H1 (cell line): Measurements from ENCODE around the gene NPFFR1. TPM values are rescaled to one million over a fixed set of nuclear protein-coding genes. Genes with fewer than 3 reads are reported as not detected.
"Not testable (repeated sequence)": the region's sequence is repeated elsewhere in the genome, so short reads cannot be mapped to it uniquely, and the experiment has no call there.

ENCODE experiments used
- CTCF ChIA-PET: fragments of 300-600 bp; sonication (Branson Sonifier 250); formaldehyde crosslinking; loops from one replicate; lab custom pipeline; 2021; ENCODE audit not compliant: partially characterized antibody; lab: Charles Lee
- POLR2A ChIA-PET: fragments of 300-600 bp; sonication (Branson Sonifier 250); formaldehyde crosslinking; loops from one replicate; lab custom pipeline; 2021; ENCODE audit warnings: inconsistent platforms; ENCODE audit not compliant: partially characterized antibody; lab: Charles Lee
- DNase-seq, 2 experiments: peaks; one replicate each; pipeline versions ENCODE4 v3.0.0 to v3.0.0-alpha.2; 2010 to 2022; ENCODE audit warnings: low spot score in 2 of 2, low read depth in 1 of 2, mixed read lengths in 1 of 2
- FAIRE-seq: peaks from 2 replicates; lab custom pipeline; 2011; peaks lifted over from hg19 to GRCh38; lab: Jason Lieb, UNC
- H2AFZ ChIP-seq: 2 replicates; pipeline ENCODE4 v1.8.1; 2012; ENCODE audit warnings: low read length, inconsistent platforms
- H2AK5ac ChIP-seq: 2 replicates; pipeline ENCODE4 v1.6.1; 2013; ENCODE audit warnings: low read depth, low read length
- H2BK120ac ChIP-seq: replicated peaks from 2 replicates; pipeline ENCODE3; 2013; ENCODE audit warnings: low read depth, low read length, inconsistent platforms
- H2BK12ac ChIP-seq: 2 replicates; pipeline ENCODE4 v1.6.1; 2013; ENCODE audit warnings: low read depth, low read length
- H2BK15ac ChIP-seq: 2 replicates; pipeline ENCODE4 v1.6.1; 2013; ENCODE audit warnings: low read length
- H2BK20ac ChIP-seq: 2 replicates; pipeline ENCODE4 v1.6.1; 2013; ENCODE audit warnings: low read length
- H2BK5ac ChIP-seq: 2 replicates; pipeline ENCODE4 v1.6.1; 2013; ENCODE audit warnings: low read depth, low read length
- H3K14ac ChIP-seq: 2 replicates; pipeline ENCODE4 v1.6.1; 2013; ENCODE audit warnings: inconsistent platforms; ENCODE audit not compliant: insufficient read length
- H3K18ac ChIP-seq: 2 replicates; pipeline ENCODE4 v1.6.1; 2013; ENCODE audit warnings: low read length; ENCODE audit errors: extremely low read depth
- H3K23ac ChIP-seq: 2 replicates; pipeline ENCODE4 v1.6.1; 2013; ENCODE audit warnings: inconsistent platforms; ENCODE audit not compliant: insufficient read length
- H3K23me2 ChIP-seq: 2 replicates; pipeline ENCODE4 v1.6.1; 2013; ENCODE audit warnings: low read depth, low read length
- H3K27ac ChIP-seq: 2 replicates; pipeline ENCODE4 v1.6.1; 2011; ENCODE audit warnings: low read depth, low read length, inconsistent platforms
- H3K27me3 ChIP-seq, 4 experiments: replicated peaks in 1 of 4; 1 replicate in 1 of 4; 2 replicates in 3 of 4; pipeline versions ENCODE4 v1.6.1 to v1.8.1; 2011 to 2013; ENCODE audit warnings: low read length in 3 of 4, mild to moderate bottlenecking in 3 of 4, inconsistent platforms in 2 of 4, mixed read lengths in 2 of 4, moderate library complexity in 1 of 4; ENCODE audit not compliant: control insufficient read depth in 3 of 4, insufficient read depth in 3 of 4; ENCODE audit errors: extremely low read depth in 1 of 4
- H3K36me3 ChIP-seq, 4 experiments: 2 replicates each; pipeline versions ENCODE4 v1.6.1 to v1.8.1; 2011 to 2013; ENCODE audit warnings: mild to moderate bottlenecking in 4 of 4, low read length in 3 of 4, moderate library complexity in 2 of 4, control low read depth in 1 of 4, inconsistent platforms in 1 of 4; ENCODE audit not compliant: insufficient read depth in 4 of 4, control insufficient read depth in 2 of 4
- H3K4ac ChIP-seq: replicated peaks from 2 replicates; pipeline ENCODE3; 2013; ENCODE audit warnings: low read length, low read depth, mixed read lengths, inconsistent platforms; ENCODE audit not compliant: insufficient read length
- H3K4me1 ChIP-seq, 4 experiments: replicated peaks in 1 of 4; 1 replicate in 1 of 4; 2 replicates in 3 of 4; pipeline versions ENCODE4 v1.6.1 to v1.8.1; 2011 to 2013; ENCODE audit warnings: low read length in 3 of 4, inconsistent platforms in 2 of 4, mixed read lengths in 1 of 4; ENCODE audit not compliant: insufficient read depth in 4 of 4, control insufficient read depth in 3 of 4
- H3K4me2 ChIP-seq, 2 experiments: 2 replicates each; pipeline versions ENCODE4 v1.6.1 to v1.8.1; 2011 to 2013; ENCODE audit warnings: low read depth in 2 of 2, low read length in 2 of 2, control low read depth in 1 of 2, inconsistent platforms in 1 of 2, mild to moderate bottlenecking in 1 of 2; ENCODE audit not compliant: insufficient read depth in 1 of 2
- H3K4me3 ChIP-seq, 4 experiments: fragments of 200-600, 300-600 bp in 1 of 4; sonication (generic), shearing (Covaris generic), sonication (Bioruptor Twin) in 1 of 4; 2 replicates each; pipeline versions ENCODE4 v1.5.1 to v1.8.1; 2011 to 2016; ENCODE audit warnings: low read length in 4 of 4, low read depth in 3 of 4, control low read depth in 2 of 4, inconsistent platforms in 2 of 4, mild to moderate bottlenecking in 2 of 4, mixed read lengths in 1 of 4, moderate library complexity in 1 of 4; ENCODE audit not compliant: insufficient read depth in 2 of 4; ENCODE audit errors: extremely low read depth in 1 of 4
- H3K56ac ChIP-seq: replicated peaks from 2 replicates; pipeline ENCODE3; 2013; ENCODE audit warnings: low read depth, mild to moderate bottlenecking, mixed read lengths, low read length, inconsistent platforms; ENCODE audit not compliant: insufficient read length
- H3K79me1 ChIP-seq: 2 replicates; pipeline ENCODE4 v1.6.1; 2013; ENCODE audit warnings: low read depth, low read length, control low read depth
- H3K79me2 ChIP-seq, 2 experiments: 2 replicates each; pipeline versions ENCODE4 v1.6.1 to v1.8.1; 2012 to 2013; ENCODE audit warnings: low read length in 2 of 2, mild to moderate bottlenecking in 2 of 2, inconsistent platforms in 1 of 2; ENCODE audit not compliant: insufficient read depth in 2 of 2, control insufficient read depth in 1 of 2
- H3K9ac ChIP-seq, 4 experiments: replicated peaks in 1 of 4; 1 replicate in 1 of 4; 2 replicates in 3 of 4; pipeline versions ENCODE4 v1.6.1 to v1.8.1; 2011 to 2013; ENCODE audit warnings: low read depth in 3 of 4, low read length in 3 of 4, control low read depth in 2 of 4, mild to moderate bottlenecking in 2 of 4, moderate library complexity in 2 of 4, inconsistent platforms in 1 of 4; ENCODE audit errors: extremely low read depth in 1 of 4
- H3K9me3 ChIP-seq, 2 experiments: 2 replicates each; pipeline versions ENCODE4 v1.6.1 to v1.8.1; 2012 to 2013; ENCODE audit warnings: mild to moderate bottlenecking in 2 of 2, moderate library complexity in 2 of 2, control low read depth in 1 of 2, inconsistent platforms in 1 of 2, low read depth in 1 of 2, low read length in 1 of 2, mixed read lengths in 1 of 2; ENCODE audit not compliant: insufficient read depth in 2 of 2
- H4K20me1 ChIP-seq, 2 experiments: replicated peaks in 1 of 2; 2 replicates each; pipeline versions ENCODE3 to v1.8.1; 2011 to 2013; ENCODE audit warnings: inconsistent platforms in 2 of 2, low read length in 2 of 2, mild to moderate bottlenecking in 1 of 2; ENCODE audit not compliant: insufficient read depth in 2 of 2, control insufficient read depth in 1 of 2
- H4K5ac ChIP-seq: 2 replicates; pipeline ENCODE4 v1.6.1; 2013; ENCODE audit warnings: low read length, low read depth, mixed read lengths, inconsistent platforms; ENCODE audit not compliant: insufficient read length
- H4K8ac ChIP-seq: 2 replicates; pipeline ENCODE4 v1.8.0; 2013; ENCODE audit warnings: mild to moderate bottlenecking, moderate library complexity, low read length, inconsistent platforms; ENCODE audit not compliant: insufficient read depth; ENCODE audit errors: extremely low read depth
- H4K91ac ChIP-seq: replicated peaks from 2 replicates; pipeline ENCODE3; 2013; ENCODE audit warnings: low read length, mixed read lengths, inconsistent platforms; ENCODE audit not compliant: insufficient read length
- WGBS, 2 experiments: shearing (Covaris generic) in 1 of 2; methylation state at CpG; one replicate each; pipeline versions ENCODE4 v1.1.6 to v1.1.7; 2013 to 2015; ENCODE audit warnings: low lambda C conversion rate in 2 of 2, mixed read lengths in 2 of 2, inconsistent platforms in 1 of 2, low coverage in 1 of 2, missing lambda C conversion rate in 1 of 2; ENCODE audit not compliant: insufficient replicate concordance in 2 of 2, insufficient coverage in 1 of 2, insufficient read length in 1 of 2; ENCODE audit errors: extremely low coverage in 1 of 2, missing lambda C conversion rate in 1 of 2; 5-methylcytosine and 5-hydroxymethylcytosine counted together
- polyA plus RNA-seq, 7 experiments: library from polyadenylated mRNA; depleted of rRNA in 3 of 7; stranded (reverse) in 5 of 7; unstranded in 2 of 7; fragments of >200 nt in 5 of 7; fragments of 200-250 nt in 2 of 7; gene quantifications; 1 replicate in 5 of 7; 2 replicates in 1 of 7; 4 replicates in 1 of 7; pipeline versions ENCODE4 v1.2.1 to v1.2.3, GENCODE V29; 2011 to 2013; ENCODE audit warnings: missing spikeins in 2 of 7, mixed read lengths in 2 of 7
- total RNA-seq: library from RNA; stranded (reverse); fragmentation: NEBNext Ultra II Directional; extraction: Animal tissue kit (Norgen Biotek cat#: 25700); gene quantifications from 2 replicates; pipeline ENCODE4 v1.2.1, GENCODE V29; 2021

Gene NPFFR1
- total and polyA plus RNA-seq, 2 of the 8 experiments (the other 6 are each of a cell fraction or from before 2014, with no cell fraction given): 0.02 to 0.06 TPM

DNA sequence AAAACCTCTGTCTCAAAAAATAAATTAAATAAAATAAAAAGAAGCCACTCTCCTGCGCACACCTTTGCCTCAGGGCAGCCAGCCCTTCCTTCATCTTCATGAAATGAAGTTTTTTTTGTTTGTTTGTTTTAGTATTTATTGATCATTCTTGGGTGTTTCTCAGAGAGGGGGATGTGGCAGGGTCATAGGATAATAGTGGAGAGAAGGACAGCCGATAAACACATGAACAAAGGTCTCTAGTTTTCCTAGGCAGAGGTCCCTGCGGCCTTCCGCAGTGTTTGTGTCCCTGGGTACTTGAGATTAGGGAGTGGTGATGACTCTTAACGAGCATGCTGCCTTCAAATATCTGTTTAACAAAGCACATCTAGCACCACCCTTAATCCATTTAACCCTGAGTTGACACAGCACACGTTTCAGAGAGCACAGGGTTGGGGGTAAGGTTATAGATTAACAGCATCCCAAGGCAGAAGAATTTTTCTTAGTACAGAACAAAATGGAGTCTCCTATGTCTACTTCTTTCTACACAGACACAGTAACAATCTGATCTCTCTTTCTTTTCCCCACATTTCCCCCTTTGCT is 45.8 kb downstream of the NPFFR1 start:
- H2AFZ ChIP-seq, H4K8ac ChIP-seq, H4K5ac ChIP-seq, H3K79me2 ChIP-seq, H3K18ac ChIP-seq, H3K27me3 ChIP-seq, H3K79me1 ChIP-seq, H4K20me1 ChIP-seq, H3K27ac ChIP-seq, H4K91ac ChIP-seq, H2AK5ac ChIP-seq, H3K56ac ChIP-seq, H2BK20ac ChIP-seq, FAIRE-seq, DNase-seq, H3K4me2 ChIP-seq, H2BK15ac ChIP-seq, H3K23ac ChIP-seq, H3K4ac ChIP-seq, H3K9ac ChIP-seq, POLR2A ChIA-PET, H2BK120ac ChIP-seq, H2BK5ac ChIP-seq, H2BK12ac ChIP-seq, H3K4me1 ChIP-seq, H3K14ac ChIP-seq, H3K36me3 ChIP-seq, H3K23me2 ChIP-seq, H3K4me3 ChIP-seq: not testable (repeated sequence)
- CTCF ChIA-PET: interaction anchor here (1.0 kb wide), 1 partner anchor 8 kb away, joined by 3 read pairs; no protein-coding TSS in a partner anchor
- H3K9me3 ChIP-seq: peaks cover 0 to 31% of the 10 kb centered on the region in 2 experiments; a peak in 2 of 4 replicates
- 87% methylated on average over 6 of the region's 6 CpGs; no CpG with 5 or more reads in 1 of the 2 experiments for WGBS, 2 experiments
